ENCODE results near the gene EXOC1.

DNA sequence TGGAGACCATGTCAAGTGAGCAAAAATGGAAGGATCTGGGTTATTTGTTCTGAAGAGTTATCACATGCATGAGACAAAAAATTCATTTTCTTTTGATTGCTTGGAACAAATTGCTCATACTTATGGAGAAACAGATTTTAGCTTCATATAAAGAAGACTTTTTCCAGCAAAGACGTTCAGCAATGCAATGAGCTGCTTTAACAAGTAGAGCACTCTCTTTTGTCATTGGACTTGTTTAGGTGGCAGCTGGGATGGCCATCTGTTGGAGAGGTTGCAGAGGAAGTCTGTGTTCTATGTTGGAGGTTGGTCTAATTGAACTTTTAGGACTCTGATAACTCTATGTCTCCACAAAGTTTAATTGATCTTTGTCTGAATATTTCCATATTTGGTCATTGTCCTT lies 75.4 kb downstream of the EXOC1 start:
- TF ChIP-seq, protein P1, sequence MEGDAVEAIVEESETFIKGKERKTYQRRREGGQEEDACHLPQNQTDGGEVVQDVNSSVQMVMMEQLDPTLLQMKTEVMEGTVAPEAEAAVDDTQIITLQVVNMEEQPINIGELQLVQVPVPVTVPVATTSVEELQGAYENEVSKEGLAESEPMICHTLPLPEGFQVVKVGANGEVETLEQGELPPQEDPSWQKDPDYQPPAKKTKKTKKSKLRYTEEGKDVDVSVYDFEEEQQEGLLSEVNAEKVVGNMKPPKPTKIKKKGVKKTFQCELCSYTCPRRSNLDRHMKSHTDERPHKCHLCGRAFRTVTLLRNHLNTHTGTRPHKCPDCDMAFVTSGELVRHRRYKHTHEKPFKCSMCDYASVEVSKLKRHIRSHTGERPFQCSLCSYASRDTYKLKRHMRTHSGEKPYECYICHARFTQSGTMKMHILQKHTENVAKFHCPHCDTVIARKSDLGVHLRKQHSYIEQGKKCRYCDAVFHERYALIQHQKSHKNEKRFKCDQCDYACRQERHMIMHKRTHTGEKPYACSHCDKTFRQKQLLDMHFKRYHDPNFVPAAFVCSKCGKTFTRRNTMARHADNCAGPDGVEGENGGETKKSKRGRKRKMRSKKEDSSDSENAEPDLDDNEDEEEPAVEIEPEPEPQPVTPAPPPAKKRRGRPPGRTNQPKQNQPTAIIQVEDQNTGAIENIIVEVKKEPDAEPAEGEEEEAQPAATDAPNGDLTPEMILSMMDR (IDR thresholded peaks at IDR 0.05; ENCODE audit: insufficient read depth, low read length, poor library complexity, severe bottlenecking), result no peak
- TF ChIP-seq EZH2phosphoT487 (conservative IDR thresholded peaks at IDR 0.05; ENCODE audit: low read length), result no peak

All from SU-DHL-6 (cell line).